Right forelimb (tissue), 1 donor: ENCODE data around the gene PMVK.

Experiments
- DNase-seq: peaks from one replicate; pipeline ENCODE4 v3.0.0-alpha.2; 2018

PMVK gene

DNA sequence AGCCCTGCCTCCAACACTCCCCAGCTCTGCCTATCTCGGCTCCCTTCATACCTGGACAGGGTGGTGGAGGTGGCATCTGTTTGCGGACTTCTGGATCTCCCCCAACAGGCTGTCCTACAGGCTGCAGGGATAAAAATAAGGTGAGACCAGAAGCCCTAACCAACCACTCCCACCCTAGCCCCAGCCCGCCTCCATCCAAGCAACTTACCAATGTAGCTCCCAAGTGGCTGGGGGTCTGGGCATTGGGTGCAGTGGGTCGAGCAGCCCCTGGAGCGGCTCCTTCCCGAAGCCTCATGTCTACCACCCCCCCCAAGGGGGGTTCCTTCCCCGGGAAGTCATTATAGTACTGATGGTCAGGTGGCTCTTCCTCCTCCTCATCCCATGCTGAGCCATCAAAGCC, 29.6 kb upstream of the PMVK start:
- DNase-seq = no peak

DNA sequence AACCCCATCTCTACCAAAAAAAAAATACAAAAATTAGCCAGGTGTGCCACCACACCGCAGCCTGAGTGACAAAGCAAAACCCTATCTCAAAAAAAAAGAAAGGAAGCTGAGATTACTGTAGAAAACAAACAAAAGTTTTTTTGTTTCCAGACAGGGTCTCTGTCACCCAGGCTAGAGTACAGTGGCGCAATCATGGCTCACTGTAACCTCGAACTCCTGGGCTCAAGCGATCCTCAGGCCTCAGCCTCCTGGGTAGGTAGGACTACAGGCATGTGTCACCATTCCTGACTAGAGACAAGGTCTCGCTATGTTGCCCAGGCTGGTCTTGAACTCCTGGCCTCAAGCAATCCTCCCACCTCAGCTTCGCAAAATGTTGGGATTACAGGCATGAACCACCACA, 27.8 kb upstream of the PMVK start:
- DNase-seq = no peak

DNA sequence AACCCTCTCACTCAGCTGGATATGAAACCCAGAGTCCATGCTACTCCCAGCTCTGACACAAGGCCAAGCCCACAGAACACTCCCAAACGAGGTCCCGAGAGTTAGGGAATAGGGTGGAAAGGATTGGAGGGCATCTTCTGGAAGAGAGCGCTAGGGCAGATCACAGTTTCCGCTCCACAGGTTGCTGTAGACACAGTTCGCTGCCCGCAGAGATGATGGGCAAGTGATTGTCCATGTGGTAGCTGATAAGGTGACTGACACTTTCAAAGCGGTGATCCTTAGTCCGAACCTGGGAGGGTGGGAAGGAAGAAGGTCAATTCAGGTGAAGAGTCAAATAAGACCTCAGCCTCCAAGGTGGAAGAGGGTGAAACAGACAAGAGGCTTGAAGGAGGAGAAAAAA, 27.1 kb upstream of the PMVK start:
- DNase-seq = no peak

DNA sequence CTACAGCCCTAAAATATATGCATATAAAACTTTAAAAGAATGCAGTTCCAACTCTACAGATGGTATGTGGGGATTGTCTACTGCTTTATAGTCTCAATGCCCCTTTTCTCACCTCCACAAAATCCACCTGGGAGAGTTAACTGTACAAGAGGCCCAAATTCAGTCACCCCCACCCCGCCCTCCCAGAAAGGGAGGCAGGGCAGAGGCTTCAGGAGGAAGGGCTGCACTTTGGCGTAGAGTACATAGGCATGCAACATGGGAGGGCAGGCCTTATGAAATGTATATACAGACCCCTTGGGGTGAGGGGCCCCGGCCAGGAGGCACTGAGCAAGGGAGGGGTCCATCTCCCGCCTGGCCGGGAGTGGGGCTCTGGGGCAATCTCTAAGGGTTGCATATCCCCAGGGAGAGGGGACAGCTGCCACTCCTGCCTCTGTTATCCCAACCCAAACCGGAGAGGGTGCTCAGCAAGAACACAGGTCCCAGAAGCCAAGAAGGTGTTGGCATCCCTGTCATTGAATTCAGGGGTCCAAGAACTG, 26.3 kb upstream of the PMVK start:
- no peak for DNase-seq

DNA sequence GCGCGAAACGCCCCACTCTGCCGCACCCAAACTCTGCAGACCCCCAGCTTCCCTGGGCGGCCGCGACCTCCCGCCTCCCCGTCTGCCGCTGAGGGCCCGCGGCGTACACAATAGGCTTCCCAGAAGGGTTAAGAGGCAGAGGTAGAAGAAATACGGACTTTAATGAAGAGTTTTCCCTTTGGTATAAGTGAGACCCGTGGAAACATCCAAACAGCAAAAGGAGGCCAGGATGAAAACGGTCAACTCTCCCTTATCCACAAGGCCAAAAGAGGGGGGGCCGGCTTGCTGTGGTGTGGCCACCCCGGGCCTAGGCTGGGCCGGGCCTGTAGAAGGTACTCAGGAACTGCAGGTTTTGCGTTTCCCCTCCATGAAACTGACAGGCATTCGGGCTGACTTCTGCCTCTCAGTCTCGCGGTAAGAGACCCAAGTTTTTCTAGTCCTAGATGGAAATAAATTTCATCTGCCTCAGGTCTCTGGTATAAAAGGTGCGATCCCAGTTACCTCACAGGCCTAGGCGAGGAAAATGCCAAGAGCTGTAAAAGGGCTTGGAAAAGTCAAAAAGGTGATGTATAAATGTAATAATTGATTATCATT, 25.7 kb upstream of the PMVK start:
- DNase-seq = no peak

DNA sequence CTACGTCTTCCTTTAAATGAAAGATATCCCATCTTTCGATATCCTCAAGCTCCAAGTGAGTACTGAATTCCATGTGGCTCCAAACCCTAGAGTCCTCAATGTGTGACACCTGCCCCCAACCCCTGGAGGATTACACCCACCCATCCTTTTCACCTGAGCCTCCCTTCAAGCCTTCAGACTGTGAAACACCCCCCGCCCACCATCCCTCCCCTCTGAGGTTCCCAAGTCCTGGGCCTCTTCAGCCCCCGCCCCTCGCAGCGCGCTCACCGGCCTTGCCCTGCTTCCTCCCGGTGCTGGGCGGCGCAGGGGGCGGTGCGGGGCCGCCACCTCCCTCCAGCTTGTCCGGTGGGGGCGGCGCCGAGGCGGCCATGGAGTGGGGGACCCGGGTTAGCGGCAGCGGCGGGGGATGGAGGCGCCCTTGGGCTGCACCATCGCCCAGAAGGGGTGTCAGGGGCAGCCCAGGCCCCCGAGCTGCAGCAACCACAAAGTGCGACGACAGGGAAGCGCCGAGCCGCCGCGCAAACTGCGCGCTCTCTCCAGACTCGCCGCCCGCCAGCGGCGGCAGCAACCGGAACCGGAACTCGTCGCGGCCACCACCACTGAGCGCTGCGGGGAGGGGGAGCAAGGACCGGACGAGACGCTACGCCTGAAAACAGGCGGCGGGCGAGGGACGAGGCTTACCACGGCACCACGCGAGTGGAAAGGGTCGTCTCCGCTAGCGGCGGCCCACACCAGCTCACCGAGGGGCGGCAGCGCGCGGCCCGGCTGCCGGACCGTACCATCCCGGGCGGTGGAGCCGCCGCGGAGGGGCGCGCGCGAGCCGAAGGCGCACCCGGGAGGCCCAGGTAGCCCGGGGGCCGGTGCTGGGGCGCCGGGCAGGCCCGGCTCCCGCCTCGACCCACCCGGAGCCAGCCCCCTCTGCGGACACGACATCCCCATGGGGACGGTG, 25.0 kb upstream of the PMVK start, which contains the start of gene PYGO2:
TSS of gene PYGO2 (minus strand) at position 576 of the 949 bp plus-strand sequence. CDS start at position 370, 206 bp downstream.
- peak; percentile 92 for DNase-seq

DNA sequence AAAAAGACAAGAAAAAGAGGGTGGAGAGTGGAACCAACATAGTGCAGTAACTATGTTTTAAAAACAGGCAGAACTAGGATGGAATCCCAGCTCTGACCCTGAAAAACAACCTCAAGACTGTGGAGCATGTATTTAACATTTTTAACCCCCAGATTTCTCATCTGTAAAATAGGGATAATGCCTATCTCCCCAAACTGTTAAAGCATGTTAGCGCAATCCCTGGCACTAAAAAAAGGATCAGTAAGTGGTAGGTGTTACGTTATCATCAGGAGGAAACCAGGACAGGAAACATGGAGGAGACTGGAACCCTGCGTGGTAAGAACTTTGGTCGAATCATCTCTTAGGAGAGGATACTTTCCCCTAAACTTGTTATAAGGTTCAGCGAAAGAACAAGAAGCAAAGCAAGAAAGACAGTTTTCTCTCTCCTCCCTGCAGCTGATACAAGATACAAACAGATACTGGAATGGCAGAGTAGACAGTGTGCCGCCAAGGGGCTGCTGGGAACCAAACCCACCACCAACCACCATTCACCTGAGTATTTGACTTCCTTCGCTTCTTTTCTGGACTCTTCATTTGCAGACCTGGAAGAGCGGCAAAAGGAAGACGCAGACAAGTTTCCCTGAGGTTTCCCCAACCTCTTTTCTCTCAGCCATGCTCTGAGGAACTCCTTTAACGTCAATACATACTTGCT, 24.1 kb upstream of the PMVK start:
- no peak for DNase-seq

DNA sequence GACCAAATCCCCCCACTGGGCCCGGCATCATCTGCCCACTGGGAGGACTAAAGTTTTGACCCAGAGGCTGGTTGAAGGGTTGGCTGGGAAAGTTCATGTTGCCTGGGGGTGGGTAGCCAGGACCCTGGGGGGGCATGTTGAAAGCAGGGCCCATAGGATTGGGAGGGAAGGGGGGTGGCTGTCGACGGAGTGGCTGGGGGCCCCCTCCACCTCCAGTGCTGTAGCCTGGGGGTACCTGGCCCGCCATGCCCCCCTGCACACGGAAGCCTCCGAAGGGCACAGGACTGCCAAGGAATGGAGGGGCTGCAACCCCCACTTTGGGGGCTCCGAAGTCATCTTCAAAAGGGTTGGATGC, 22.9 kb upstream of the PMVK start:
- DNase-seq = no peak

DNA sequence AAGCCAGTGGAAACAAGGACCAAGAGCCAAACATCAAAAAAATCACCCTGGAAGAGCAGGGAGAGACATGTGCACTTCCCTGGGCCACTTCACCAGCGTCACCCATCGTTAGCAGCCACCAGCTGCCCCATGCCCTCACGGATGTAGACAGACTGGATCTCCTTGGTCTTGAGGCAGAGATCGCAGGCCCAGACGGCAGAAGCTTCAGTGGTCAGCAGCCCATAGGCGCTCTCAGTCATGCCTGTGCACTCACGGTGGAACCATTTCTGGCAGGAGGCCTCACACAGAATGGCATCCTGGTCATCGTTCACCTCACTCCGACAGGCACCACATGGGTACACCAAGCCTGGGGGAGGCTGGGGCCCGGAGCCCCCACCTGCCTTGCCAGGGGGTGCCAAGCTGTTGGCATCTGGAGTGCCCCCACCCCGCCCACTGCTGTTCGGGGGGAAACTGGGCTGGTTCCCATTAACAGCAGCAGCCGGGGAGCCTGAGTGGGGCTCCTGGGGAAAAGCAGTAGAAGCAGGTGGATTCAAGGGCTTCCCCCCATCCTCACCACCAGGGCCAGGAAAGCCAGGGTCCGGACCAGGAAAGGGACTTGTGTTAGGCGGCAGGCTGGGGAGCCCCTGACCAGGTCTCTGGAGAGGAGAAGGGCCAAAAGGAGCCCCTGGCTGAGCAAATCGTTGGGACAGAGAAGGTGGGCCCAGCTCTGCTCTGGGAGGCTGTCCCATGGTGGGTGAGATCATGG, 22.3 kb upstream of the PMVK start:
- no peak for DNase-seq

DNA sequence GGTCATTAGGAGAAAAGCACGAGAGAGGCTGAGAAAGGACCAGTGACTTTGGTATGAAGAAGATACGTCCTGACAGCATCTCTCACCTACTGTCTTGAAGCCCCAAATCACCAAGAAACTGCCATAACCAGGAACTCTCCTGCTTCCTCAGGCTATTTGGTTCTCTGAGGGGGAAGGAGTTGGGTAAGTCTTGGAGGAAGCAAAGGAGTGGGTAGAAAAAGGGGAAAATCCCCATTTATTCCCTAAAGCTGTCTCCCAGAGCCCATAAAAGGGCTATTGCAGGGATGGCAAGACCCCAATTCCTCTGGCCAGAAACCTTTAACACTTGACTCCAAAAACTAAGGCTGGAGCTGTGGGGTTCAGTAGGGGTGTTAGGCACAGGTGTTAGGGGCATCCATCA, 21.5 kb upstream of the PMVK start:
- DNase-seq = no peak

DNA sequence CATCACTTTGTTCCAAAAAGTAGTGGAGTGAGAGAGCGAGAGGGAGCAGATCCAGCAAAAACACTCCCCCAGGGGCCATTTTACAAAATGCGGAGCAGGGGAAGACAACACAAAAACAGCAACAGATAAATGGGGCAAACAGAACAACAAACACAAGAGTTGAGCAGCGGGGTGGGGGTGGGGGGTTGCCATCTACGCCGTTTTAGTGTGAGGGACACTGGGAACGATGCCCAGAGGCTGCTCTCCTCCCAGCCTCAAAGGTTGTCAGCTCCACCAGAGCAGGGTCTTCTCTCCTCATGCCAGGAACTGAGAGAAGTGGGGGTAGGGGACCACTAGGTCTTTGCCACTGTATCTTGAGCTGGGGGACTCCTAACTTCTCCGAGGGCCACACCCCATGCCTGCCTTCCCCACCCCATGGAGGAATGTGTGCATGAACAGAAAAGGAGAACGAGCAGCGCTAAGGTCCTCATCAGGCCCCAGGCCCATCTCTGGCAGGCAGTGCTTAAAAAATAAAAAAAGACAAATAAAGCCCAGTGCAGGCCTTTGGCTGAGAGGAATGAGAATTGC, 20.7 kb upstream of the PMVK start:
- DNase-seq = no peak

DNA sequence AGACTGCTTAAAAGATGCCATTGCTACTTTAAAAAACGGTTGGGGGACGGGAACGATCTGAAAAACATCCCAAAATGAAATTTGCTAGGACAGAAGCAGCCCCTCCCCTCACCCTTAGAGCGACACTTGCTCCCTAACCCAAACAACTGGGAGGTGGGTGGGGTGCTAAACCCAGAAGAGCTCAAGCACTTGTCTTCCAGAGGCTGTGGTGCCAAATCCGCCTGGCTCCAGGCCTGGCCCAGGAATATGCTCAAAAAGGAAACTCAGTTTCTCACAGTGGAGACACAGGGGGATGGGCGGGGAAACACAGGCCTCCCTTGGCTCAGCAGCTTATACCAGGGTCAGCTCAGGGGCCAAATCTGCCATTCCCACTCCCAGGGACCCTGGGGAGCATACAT, 20.0 kb upstream of the PMVK start:
- DNase-seq = peak; percentile 63

DNA sequence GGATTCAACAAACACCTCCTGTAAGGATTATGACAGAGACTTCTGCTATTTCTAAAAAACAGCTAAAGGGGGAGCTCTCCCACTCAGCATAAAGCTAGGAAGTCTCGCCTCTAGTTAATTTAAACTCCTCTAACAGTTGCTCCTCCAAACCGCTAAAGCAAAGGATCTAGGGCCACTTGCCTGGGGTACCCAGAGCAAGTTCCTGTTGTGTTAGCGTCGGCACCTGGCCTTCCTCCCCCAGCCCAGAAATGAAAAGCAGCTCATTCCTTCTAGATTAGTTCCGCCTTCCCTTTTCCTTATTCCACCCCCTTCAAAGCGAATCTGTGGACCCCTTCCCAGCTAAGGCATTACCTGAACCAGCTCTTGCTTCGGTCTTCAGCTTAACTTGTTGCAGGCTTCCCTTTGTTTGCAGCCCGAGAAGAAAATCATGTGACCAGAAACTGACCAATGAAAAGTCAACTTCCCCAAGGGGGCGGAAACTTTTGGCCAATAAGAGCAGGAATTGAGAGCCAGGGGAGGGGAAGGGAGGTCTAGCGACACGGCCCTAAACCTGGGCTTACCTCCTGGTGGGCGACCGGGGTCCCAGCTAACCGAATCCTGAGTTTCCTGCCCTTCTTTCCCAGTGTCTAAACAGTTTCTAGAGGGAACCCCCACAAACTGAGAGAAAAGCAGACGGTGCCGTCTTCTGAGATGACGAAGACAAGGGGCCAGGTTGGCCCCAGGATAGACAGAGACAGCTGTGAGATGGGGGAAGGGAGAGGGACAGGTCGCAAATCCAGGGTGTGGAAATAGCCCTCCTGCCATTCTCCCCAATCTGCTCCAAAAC, 19.4 kb upstream of the PMVK start, which contains the start of gene PBXIP1:
TSS of gene PBXIP1 (minus strand) at position 382 of the 826 bp plus-strand sequence. CDS start 2,378 bp downstream, outside the sequence.
- DNase-seq = peak; percentile 89

DNA sequence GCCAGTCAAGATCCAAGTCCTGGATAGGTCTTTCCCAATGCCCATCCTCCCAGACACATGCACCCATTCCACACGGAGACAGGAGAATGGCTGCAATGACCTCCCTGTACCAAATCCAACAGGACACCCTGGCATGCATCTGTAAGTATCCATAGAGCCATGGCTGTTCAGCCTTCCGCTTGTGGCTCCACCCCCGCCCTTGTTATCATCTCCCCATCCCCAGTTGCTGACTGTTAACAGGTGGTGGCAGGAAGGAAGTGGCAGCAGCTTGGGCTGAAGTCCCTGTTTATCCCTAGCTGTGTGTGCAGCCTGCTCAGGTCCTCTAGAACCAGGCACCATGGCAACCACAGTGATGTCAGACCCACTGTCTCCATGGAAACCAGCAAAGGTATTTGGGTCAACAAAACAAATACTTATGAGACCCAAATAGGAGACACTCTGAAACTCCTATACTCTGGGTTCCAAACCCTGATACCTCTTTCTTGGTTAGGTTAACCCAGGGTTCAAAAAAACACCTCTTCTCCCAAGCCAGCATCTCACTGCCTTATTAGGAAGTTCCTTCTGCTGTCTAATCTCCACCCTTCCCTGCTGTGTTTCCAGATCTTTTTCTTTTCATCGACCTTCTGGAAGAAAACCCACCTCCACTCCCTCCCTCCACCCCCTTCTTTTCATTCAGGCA, 18.7 kb upstream of the PMVK start:
- DNase-seq = no peak

DNA sequence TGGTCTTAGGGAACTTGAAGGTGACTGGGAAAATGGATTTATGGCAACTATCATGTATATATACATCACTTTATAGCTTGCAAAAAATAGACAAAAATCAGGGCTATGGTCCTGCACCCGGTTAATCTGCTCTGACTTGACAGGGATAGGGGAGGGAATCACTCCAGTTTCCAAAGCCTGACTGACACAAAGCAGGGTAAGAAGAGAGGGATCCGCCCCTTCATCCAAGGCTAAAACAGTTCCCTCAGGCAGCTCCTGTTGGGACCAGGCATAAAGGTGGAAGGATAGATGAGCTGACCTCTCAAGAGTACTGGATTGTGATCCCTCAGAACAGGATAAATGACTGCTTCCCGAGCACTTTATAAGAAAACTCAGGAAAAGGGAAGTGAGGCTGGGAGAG, 18.0 kb upstream of the PMVK start:
- no peak for DNase-seq

DNA sequence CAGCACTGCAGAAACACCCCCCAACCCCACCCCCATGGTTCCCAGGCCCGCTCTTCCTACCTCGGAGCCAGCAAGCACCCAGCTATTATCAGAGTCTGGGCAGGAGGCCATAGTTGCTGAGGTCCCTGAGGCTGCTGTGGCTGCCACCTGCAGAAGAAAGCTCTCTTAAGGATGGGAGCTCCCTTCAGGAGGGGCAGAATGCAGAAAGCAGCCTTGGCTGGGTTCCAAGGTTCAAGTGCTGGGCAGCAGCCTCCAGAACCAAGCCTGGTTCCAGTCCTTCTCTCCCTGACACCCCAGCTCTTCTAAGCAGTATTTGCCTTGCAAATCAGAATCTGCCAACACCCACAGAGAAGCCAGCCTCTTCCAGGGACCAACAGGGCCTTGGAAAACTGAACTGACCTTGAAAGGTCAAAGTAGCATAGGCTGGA, 17.1 kb upstream of the PMVK start:
- no peak for DNase-seq

DNA sequence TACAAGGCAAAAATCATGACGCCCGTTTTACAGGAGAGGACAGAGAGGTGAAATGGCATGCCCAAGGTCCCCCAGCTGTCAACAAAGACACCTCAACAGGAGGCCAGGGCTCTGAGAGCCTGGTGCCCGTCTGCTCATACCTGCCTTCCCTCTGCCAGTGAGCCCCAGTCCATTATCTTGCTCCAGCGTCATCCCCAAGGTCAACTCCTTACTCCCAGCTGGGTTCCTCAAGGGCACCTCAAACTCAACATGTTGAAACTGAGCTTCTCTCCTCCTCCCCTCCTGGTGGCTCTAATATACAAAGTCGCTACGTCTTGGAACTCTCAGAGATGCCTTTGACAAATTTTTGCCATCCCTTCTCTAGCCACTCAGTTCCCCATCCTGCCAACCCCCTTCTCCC, 16.1 kb upstream of the PMVK start:
- DNase-seq = no peak

DNA sequence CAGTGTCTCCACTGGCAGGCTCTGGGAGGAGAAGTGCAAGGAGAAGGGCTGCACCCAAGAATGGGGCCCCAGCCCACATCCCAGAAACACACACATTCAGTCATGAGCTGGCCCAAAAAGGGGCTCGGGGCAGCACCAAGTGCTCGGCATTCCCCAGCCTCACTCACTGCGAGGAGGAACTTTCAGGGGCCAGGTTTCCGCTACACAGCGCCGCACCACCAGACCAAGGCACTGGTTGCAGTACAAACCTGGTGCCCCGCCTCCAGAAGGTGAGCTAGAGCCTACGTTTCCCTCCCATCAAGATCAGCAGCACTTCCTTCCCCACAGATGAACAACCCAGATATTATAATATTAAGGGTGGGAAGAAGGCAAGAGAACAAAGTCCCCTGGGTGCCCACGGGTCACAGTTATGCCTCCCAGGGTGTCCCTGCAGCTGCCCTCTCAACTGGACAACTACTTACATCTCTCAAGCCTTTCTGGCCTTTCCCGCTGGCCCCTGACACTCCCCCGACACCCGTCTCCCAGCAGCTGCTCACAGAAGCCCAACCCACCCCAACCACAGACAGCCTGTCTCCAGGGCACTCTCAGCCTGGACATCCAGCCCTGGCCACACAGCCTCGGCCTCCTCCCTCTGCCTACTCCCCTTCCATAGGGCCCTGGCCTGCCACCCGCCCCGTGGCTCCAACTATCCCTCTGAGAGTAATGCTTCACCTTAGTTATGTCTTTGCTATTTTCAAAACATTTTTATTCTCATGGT, 15.6 kb upstream of the PMVK start:
- no peak for DNase-seq

DNA sequence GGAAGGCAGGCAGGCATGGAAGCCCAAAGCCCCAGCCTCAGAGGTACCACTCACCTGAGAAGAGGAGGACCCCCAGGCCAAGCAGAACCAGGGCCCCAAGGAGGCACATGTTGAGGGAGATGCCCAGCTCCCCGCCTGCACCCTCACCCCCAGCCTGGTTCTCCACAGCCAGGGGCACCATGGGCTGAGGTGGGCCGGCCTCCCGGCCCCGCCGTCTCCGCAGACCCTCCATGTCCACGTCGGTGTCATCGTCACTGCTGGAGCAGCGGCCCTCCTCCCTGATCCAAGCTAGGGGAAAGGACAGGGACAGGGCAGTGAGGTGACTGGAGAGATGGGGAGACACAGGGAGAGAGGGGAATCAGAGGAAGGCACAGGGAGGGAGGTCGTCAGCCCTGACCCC, 11.6 kb upstream of the PMVK start:
- no peak for DNase-seq
